Nephron progenitor cell (in vitro differentiated cells): ENCODE data around the gene RTN4R.

Experiments
- DNase-seq: peaks from one replicate; pipeline ENCODE4 v3.0.0; 2021
- H3K27ac Mint-ChIP-seq: 2 replicates; pipeline ENCODE4 v1.8.0; 2021; ENCODE audit warnings: mild to moderate bottlenecking, moderate library complexity, mixed read lengths
- H3K27me3 Mint-ChIP-seq: 2 replicates; pipeline ENCODE4 v1.8.0; 2021; ENCODE audit warnings: mild to moderate bottlenecking, low read depth, mixed read lengths; ENCODE audit not compliant: poor library complexity
- H3K36me3 Mint-ChIP-seq: 2 replicates; pipeline ENCODE4 v1.8.0; 2021; ENCODE audit warnings: low read depth, mixed read lengths
- H3K4me1 Mint-ChIP-seq: 2 replicates; pipeline ENCODE4 v1.8.0; 2021; ENCODE audit warnings: mixed read lengths
- H3K4me3 Mint-ChIP-seq: 2 replicates; pipeline ENCODE4 v1.8.0; 2021; ENCODE audit warnings: mild to moderate bottlenecking, moderate library complexity, mixed read lengths
- H3K9me3 Mint-ChIP-seq: 2 replicates; pipeline ENCODE4 v1.8.0; 2021; ENCODE audit warnings: mild to moderate bottlenecking, moderate library complexity, mixed read lengths
- CTCF ChIP-seq: fragments of 200-600 bp; sonication (generic); IDR thresholded peaks from 2 replicates; pipeline ENCODE4 v1.5.0; 2021; ENCODE audit warnings: antibody characterized with exemption

The RTN4R gene

GRCh38 chr22:20239676-20240446, 28.3 kb downstream of the RTN4R start:
- H3K4me1 Mint-ChIP-seq: peaks cover 69% of the 10 kb centered on the region
- no peak overlapping the region for H3K27ac Mint-ChIP-seq
- DNase-seq: no peak
- no peak for TF ChIP-seq CTCF
- H3K9me3 Mint-ChIP-seq: no peaks in the 10 kb centered on the region
- H3K36me3 Mint-ChIP-seq: no peaks in the 10 kb centered on the region
- peaks cover 12% of the 10 kb centered on the region for H3K27me3 Mint-ChIP-seq
- H3K4me3 Mint-ChIP-seq: no peak overlapping the region

DNA sequence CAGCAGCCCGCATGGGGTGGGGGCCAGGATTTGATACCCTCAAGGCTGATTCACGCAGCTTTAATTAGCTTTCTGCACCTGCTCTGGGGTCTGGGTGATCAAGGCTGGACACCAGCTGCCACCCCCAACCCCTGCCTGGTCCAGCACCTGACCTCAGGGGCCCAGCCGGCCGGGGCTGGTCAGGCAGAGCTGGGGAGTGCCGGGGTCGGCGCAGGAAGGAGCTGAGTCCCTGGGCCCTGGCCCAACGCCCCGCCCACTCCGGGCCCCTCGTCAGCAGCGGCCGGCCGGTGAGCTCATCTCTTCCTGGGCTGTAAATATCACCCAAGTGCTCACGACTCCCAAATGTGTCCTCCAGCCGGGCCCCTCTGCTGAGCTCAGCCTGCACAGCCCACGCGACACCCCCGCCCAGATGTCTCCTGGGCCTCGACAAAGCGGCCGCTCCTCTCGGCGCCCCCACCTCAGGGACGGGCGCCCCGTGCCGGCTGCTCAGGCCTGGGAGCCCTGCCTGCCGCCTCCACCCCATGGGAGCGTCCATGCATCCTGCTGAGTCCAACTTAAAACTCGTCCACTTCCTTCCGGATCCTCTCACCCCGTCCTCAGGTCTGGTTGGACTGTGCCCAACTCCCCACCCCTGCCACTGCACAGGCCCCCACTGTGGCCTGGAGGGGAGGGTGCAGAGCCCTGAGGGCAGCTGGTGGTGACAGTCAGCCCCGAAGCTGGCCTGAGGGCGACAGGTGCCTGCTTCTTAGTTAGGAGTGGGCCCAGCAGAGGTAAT, 29.0 kb downstream of the RTN4R start:
- Mint-ChIP-seq H3K4me1 (peaks cover 69% of the 10 kb centered on the region), H3K36me3 (no peaks in the 10 kb centered on the region), H3K4me3 (no peak overlapping the region), H3K27me3 (peaks cover 12% of the 10 kb centered on the region), H3K27ac (no peak overlapping the region), H3K9me3 (no peaks in the 10 kb centered on the region)
- peak; percentile 62 for DNase-seq
- TF ChIP-seq CTCF: no peak

DNA sequence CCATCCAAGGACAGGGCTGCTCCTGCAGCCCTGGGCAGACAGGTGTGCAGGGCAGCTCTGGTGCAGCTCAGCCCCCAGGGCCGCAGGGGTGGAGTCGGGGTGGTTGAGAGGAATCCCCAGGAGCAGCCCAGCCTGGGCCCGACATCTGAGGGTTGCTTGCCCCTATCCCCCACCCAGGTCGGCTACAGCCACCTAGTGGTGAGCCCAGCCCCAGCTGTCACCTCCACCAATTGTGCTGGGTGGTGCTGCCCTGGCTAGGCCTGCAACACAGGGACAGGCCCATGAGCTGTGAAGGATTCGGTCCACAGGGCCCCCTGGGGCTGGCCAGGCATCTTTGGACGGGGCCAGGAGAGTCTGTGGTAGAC, 29.6 kb downstream of the RTN4R start:
- Mint-ChIP-seq H3K27ac (no peak overlapping the region), H3K27me3 (peaks cover 12% of the 10 kb centered on the region)
- peak; percentile 64 for DNase-seq

DNA sequence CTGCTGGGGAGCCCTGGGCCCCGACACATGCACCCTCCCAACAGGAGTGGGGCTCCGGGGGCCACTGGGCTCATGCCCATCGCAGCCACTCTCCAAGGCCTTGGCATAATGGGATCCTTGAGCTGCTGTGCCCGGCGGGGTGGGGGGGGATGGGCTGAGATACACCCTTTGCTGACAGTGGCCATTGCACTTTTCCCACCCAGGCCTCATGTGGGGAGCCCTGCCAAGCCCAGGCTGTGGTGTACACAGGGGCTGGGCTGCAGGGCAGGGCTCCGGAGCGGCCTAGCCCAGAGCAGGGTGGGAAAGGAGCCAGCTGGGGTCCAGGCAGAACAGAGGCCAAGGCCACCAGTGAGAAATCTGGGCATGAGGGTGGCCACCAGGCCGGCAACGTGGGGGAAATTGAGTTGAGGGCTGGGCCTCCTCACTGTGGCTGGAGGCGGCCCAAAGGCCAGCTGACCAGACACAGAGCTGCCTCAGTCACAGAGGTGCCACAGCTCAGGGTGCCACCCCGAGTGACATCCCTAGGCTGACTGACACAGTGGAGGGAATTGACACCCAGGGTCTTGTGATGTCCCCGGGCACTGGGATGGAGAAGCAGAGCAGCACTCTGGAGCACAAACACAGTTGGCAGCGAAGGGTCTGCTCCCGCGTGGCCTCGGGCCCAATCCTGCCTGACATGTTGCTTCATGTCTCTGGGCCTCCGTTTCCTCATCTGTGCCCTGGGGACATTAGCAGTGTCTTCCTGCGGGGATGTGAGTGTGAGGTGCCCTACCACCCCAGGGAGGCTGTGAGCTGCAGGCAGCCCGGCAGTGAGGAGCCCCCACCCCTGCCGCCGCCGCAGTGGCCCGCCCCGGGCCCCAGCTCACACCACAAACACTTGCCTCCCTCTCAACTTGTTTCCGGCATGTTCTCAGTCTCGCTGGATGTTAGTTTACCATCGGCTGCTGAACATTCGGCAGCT, 30.4 kb downstream of the RTN4R start:
- Mint-ChIP-seq H3K9me3 (no peaks in the 10 kb centered on the region), H3K27ac (no peak overlapping the region), H3K27me3 (peaks cover 12% of the 10 kb centered on the region), H3K36me3 (no peaks in the 10 kb centered on the region), H3K4me1 (peaks cover 63% of the 10 kb centered on the region), H3K4me3 (no peak overlapping the region)
- no peak for DNase-seq
- TF ChIP-seq CTCF: no peak

More for the DNA sequence above, 29.6 kb downstream of the RTN4R start:
- no peak overlapping the region for H3K4me3 Mint-ChIP-seq
- peaks cover 69% of the 10 kb centered on the region for H3K4me1 Mint-ChIP-seq
- H3K9me3 Mint-ChIP-seq: no peaks in the 10 kb centered on the region
- no peaks in the 10 kb centered on the region for H3K36me3 Mint-ChIP-seq
- peak; percentile 52 for TF ChIP-seq CTCF

GRCh38 chr22:20236052-20236717, 31.9 kb downstream of the RTN4R start:
- H3K4me1 Mint-ChIP-seq: peaks cover 51% of the 10 kb centered on the region
- H3K27me3 Mint-ChIP-seq: peaks cover 12% of the 10 kb centered on the region
- H3K4me3 Mint-ChIP-seq: no peak overlapping the region
- no peak for TF ChIP-seq CTCF
- DNase-seq: no peak
- no peaks in the 10 kb centered on the region for H3K36me3 Mint-ChIP-seq
- H3K27ac Mint-ChIP-seq: no peak overlapping the region
- H3K9me3 Mint-ChIP-seq: no peaks in the 10 kb centered on the region
